Subcutaneous adipose tissue (tissue), 4 donors: ENCODE results near the gene ADORA1. TPM values are rescaled to one million over a fixed set of nuclear protein-coding genes. Genes with fewer than 3 reads are reported as not detected.

Source experiments
- total RNA-seq, 4 donors: library from RNA; depleted of rRNA; stranded (reverse); fragments of >200 nt; gene quantifications; one replicate each; pipeline ENCODE4 v1.1.0, GENCODE V29; 2016
- TF ChIP-seq, protein P1 (sequence below): fragments of 450-650 bp; IDR thresholded peaks from one replicate; pipeline ENCODE4 v1.5.1; 2016; ENCODE audit warnings: low read depth, mild to moderate bottlenecking, control low read depth, antibody characterized with exemption, moderate library complexity

Gene ADORA1
- total RNA-seq, 4 donors from 2014 or later: 0.33 to 8.3 (median 0.90) TPM

DNA sequence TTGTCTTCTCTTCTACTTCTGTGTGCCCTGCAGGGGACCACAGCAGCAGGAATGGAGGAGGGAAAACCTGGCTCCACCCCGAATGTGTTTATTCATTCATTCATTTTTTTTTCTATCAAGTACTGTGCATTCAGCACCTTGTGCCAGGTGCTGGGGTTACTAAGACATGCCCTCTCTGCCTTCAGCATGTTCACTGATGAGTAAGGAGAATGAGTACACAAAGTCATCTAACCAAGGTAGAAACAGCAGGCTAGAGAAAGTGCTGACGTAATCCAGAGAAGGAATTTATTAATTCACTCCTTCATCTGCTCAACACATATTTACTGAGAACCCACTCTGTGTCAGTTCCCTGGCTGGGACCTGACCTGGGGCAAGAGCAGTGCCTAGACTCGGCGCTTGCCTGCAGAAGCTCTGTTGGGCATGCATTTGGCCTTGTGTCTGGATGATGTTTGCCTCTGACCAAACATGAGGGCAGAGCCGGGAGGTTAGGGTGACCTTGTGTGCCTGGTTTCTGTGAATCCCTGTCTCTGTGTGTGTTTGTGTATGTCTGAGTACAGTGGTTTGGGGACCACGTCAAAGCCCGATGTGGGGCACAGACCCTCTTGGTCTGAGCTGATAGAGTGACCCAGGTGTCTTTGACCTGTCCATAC is 38.4 kb upstream of the ADORA1 start:
- TF ChIP-seq, protein P1, sequence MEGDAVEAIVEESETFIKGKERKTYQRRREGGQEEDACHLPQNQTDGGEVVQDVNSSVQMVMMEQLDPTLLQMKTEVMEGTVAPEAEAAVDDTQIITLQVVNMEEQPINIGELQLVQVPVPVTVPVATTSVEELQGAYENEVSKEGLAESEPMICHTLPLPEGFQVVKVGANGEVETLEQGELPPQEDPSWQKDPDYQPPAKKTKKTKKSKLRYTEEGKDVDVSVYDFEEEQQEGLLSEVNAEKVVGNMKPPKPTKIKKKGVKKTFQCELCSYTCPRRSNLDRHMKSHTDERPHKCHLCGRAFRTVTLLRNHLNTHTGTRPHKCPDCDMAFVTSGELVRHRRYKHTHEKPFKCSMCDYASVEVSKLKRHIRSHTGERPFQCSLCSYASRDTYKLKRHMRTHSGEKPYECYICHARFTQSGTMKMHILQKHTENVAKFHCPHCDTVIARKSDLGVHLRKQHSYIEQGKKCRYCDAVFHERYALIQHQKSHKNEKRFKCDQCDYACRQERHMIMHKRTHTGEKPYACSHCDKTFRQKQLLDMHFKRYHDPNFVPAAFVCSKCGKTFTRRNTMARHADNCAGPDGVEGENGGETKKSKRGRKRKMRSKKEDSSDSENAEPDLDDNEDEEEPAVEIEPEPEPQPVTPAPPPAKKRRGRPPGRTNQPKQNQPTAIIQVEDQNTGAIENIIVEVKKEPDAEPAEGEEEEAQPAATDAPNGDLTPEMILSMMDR: no peak

DNA sequence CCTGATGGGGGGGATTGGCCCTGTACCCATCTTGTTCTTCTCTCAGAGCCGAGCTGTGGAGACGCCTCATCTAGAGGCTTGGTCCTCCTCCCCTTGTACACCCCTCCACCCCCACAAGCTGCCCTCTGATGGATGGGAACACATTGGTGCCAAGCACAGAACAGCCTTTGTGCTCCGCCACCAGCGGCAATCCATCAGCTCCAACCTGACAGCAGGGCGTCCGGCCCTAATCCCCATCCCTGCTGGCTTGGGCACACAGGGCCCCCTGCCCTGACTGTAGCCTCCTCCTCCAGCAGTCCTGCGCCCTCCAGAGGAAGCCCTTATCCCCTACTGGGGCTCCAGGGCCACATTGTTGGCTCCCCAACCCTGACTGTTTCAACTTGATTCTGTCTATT is 37.9 kb upstream of the ADORA1 start:
- TF ChIP-seq, protein P1: no peak

DNA sequence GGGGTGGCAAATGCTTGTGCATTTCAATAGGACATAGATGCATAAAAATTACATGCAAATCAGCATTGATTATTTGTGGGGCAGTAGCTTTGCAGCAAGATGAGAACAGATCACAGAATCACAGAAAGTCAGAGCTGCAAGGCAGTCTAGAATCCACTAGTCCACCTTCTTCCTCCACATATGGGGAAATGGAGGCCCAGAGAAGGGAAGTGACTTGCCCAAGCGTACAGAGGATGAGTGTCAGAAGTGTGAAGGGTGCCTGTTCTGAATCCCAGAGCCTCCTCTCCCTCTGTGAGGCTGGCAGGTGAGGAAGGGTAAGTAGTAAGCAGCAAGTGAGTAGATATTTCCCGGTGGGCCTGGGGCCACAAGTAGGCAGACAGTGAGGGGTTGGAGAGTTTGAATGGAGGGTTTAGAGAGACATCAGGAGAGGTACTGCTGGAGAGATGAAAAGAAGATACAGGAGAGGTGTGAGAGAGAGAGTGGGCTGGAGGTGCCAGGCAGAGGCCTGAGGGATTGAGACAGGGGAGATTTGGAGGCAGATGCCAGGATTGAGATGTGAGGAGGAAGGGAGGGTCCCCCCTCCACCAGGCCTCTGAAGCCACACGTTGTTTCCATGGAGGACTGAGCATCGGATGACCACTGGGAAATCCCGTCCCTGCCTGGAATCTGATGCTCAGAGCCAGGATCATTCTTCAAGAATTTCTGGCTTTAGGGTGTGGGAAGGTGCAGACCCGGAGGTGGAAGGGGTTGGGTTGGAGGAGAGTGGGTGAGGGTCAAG is 36.9 kb upstream of the ADORA1 start:
- TF ChIP-seq, protein P1: no peak

DNA sequence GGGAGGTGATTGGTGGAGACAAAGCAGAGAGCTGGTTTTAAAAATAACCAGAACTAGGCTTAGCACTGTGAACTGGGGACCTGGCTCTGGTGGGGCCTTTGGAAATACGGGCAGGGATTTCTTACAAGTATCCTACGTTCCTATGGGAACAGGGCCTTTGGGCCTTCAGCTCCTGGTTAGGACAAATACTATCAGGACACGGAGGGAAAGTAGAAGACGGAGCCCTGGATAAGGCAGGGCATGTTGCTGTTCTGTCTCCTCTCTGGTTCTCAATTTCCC is 36.4 kb upstream of the ADORA1 start:
- TF ChIP-seq, protein P1: no peak

DNA sequence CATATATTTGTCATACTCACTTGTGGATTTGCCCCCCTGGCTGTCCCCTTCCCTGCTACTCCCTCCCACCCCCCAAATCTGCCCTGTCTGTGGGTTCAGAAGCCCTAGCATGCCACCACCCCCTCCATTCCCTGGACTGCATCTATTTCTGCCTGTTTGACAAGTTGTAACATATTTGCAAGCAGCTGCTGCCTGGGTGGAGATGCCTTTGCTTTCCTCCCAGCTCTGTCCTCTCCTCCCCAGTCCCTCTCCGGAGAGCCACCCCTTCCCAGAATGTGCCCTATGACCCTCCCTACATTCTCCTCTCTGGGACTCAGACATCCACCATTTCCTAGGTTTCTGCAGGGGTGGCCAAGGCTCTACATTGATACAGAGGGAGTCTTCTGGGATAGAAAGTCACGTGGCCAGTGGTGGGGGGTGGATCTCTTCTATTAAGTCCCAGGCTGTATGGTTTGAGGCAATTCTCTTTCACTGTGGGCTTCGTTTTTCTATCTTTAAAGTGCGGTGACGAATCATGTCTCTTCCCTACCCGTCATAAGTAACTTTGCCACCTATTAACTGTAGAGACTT is 35.7 kb upstream of the ADORA1 start:
- TF ChIP-seq, protein P1: no peak

DNA sequence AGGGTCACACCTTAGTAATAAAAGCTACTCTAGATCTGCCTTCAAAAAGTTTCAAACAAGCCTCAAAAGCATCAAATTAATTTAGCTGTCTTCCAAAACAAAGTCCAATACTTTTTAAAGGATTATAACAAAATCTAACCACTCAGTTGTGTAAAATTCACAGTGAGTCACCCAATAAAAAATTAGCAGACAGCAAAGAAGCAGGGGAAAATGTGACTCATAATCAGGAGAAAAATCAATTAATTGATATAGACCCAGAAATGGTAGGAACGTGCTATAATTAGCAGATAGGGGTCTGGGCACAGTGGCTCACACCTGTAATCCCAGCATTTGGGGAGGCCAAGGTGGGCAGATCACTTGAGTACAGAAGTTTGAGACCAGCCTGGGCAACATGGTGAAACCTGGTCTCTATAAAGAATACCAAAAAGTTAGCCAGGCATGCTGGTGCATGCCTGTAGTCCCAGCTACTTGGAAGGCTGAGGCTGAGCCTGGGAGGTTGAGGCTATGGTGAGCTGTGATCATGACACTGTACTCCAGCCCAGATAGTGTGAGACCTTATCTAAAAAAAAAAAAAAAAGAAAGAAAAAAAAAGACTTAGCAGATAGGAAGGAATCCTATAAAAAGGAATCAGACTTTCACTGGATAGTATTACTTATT is 33.6 kb upstream of the ADORA1 start:
- TF ChIP-seq, protein P1: no peak
